Breast epithelium (tissue), 3 donors: ENCODE data around the gene PDLIM5.

ENCODE experiments used
- POLR2A ChIP-seq: fragments of 450-650 bp; IDR thresholded peaks from one replicate; pipeline ENCODE4 v1.6.1; 2016; ENCODE audit warnings: antibody characterized with exemption, mild to moderate bottlenecking, moderate library complexity
- TF ChIP-seq, protein P1 (sequence below), 3 donors: fragments of 450-650 bp; IDR thresholded peaks; one replicate each; pipeline ENCODE4 v1.5.1; 2016 to 2017; ENCODE audit warnings: antibody characterized with exemption in 3 of 3, mild to moderate bottlenecking in 3 of 3, moderate library complexity in 3 of 3

DNA sequence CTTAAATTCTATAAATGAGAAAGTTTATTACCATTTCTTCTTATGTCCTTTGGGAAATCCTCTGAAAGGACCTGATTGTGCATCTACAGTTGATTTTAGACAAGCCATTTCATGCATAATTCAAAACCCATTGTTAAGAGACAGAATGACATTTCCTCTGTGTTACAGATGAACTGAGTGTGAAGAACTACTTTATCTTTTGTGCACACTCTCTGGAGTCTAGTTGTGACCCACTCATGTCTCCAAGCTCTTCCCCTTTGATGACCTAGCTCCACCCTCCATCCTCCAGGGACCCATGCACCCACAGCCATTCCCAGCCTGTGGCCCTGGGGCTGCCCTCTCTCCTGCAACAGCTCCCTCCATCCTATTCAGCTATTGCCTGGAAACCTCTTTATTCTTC is 248.6 kb downstream of the PDLIM5 start:
- TF ChIP-seq POLR2A = no peak
- TF ChIP-seq, protein P1, sequence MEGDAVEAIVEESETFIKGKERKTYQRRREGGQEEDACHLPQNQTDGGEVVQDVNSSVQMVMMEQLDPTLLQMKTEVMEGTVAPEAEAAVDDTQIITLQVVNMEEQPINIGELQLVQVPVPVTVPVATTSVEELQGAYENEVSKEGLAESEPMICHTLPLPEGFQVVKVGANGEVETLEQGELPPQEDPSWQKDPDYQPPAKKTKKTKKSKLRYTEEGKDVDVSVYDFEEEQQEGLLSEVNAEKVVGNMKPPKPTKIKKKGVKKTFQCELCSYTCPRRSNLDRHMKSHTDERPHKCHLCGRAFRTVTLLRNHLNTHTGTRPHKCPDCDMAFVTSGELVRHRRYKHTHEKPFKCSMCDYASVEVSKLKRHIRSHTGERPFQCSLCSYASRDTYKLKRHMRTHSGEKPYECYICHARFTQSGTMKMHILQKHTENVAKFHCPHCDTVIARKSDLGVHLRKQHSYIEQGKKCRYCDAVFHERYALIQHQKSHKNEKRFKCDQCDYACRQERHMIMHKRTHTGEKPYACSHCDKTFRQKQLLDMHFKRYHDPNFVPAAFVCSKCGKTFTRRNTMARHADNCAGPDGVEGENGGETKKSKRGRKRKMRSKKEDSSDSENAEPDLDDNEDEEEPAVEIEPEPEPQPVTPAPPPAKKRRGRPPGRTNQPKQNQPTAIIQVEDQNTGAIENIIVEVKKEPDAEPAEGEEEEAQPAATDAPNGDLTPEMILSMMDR (IDR thresholded peaks at IDR 0.05) = no peak
